Vagina (tissue), 2 donors: ENCODE results near the gene ARID4A. TPM values are rescaled to one million over a fixed set of nuclear protein-coding genes. Genes with fewer than 3 reads are reported as not detected.

Experiments used
- DNase-seq, 2 donors: peaks; one replicate each; pipeline ENCODE4 v3.0.0-alpha.2; 2017; ENCODE audit errors: extremely low spot score in 2 of 2
- H3K27ac ChIP-seq: fragments of 200-600 bp; sonication (generic); one replicate; pipeline ENCODE4 v1.5.1; 2019
- H3K27me3 ChIP-seq: fragments of 200-600 bp; sonication (generic); one replicate; pipeline ENCODE4 v1.5.1; 2019
- H3K36me3 ChIP-seq, 2 donors: fragments of 200-600 bp; sonication (generic); one replicate each; pipeline ENCODE4 v1.5.1; 2017 to 2019
- H3K4me1 ChIP-seq: fragments of 200-600 bp; sonication (generic); one replicate; pipeline ENCODE4 v1.5.1; 2019
- H3K4me3 ChIP-seq, 2 donors: fragments of 200-600 bp; sonication (generic); 1 replicate in 1 of 2; 2 replicates in 1 of 2; pipeline ENCODE4 v1.5.1; 2016 to 2019
- H3K9me3 ChIP-seq: fragments of 200-600 bp; sonication (generic); one replicate; pipeline ENCODE4 v1.5.1; 2019
- POLR2A ChIP-seq, 2 donors: fragments of 450-650 bp; IDR thresholded peaks; one replicate each; pipeline ENCODE4 v1.6.1; 2017; ENCODE audit warnings: antibody characterized with exemption in 2 of 2, mild to moderate bottlenecking in 2 of 2, moderate library complexity in 2 of 2
- POLR2AphosphoS5 ChIP-seq, 2 donors: sonication (generic); formaldehyde crosslinking; IDR thresholded peaks; one replicate each; pipeline ENCODE4 v1.9.0; 2017; ENCODE audit warnings: antibody characterized with exemption in 2 of 2, mild to moderate bottlenecking in 2 of 2, low read depth in 1 of 2; ENCODE audit not compliant: insufficient read depth in 1 of 2
- intact Hi-C: fragments of 100-400 bp; cut with DNase I; formaldehyde crosslinking; loops from one replicate; pipeline ENCODE4 v1.15.1; 2023
- total RNA-seq: library from RNA; depleted of rRNA; stranded (reverse); fragments of >200 nt; gene quantifications from one replicate; pipeline ENCODE4 v1.2.3, GENCODE V29; 2016
- TF ChIP-seq, protein P1 (sequence below), 3 experiments: fragments of 450-650 bp in 2 of 3; fragments of 200-600 bp in 1 of 3; sonication (generic) in 1 of 3; IDR thresholded peaks; one replicate each; pipeline ENCODE4 v1.5.1; 2017 to 2019; ENCODE audit warnings: antibody characterized with exemption in 3 of 3, mild to moderate bottlenecking in 2 of 3, moderate library complexity in 2 of 3

ARID4A gene
- total RNA-seq, 1 donor from 2014 or later: 20.6 TPM

DNA sequence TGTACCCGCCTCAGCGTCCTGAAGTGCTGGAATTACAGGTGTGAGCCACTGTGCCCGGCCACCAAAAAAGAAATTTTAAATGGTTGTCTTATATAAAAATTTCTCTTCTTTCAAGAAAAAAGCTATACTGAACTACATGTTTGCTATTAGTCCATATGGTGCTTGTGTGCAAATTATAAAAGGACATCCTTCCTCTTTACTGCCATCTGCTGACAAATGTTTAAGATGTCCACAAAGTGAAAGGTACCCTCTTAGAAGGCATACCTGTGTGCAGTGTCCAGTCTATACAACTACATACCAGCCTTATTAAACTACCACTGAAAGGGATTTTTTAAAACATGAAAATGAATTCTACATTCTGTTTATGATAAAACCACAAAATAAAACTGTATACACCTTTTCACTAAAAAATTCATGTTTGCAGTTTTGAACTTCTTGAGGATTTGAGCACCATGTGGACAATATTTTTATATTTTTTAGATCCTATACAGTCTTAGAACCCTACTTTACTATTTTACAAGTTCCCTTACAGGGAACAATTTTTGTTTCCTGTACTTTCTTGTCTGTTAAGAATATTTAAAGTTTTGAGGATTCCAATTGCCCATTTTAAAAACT, 64.5 kb downstream of the ARID4A start:
- TF ChIP-seq POLR2AphosphoS5 (IDR thresholded peaks at IDR 0.05; ENCODE audit: insufficient read depth in 1 of 2, low read depth in 1 of 2) (no peak), POLR2A (IDR thresholded peaks at IDR 0.05) (no peak)
- TF ChIP-seq, protein P1, sequence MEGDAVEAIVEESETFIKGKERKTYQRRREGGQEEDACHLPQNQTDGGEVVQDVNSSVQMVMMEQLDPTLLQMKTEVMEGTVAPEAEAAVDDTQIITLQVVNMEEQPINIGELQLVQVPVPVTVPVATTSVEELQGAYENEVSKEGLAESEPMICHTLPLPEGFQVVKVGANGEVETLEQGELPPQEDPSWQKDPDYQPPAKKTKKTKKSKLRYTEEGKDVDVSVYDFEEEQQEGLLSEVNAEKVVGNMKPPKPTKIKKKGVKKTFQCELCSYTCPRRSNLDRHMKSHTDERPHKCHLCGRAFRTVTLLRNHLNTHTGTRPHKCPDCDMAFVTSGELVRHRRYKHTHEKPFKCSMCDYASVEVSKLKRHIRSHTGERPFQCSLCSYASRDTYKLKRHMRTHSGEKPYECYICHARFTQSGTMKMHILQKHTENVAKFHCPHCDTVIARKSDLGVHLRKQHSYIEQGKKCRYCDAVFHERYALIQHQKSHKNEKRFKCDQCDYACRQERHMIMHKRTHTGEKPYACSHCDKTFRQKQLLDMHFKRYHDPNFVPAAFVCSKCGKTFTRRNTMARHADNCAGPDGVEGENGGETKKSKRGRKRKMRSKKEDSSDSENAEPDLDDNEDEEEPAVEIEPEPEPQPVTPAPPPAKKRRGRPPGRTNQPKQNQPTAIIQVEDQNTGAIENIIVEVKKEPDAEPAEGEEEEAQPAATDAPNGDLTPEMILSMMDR (IDR thresholded peaks at IDR 0.05): no peak
- Histone ChIP-seq H3K9me3 (no peaks in the 10 kb centered on the region), H3K4me1 (no peaks in the 10 kb centered on the region), H3K27me3 (no peaks in the 10 kb centered on the region), H3K4me3 (no peak overlapping the region), H3K27ac (no peak overlapping the region), H3K36me3 (peaks cover 0 to 57% of the 10 kb centered on the region in 2 donors)
- DNase-seq: no peak
- intact Hi-C loops: no loop called here

DNA sequence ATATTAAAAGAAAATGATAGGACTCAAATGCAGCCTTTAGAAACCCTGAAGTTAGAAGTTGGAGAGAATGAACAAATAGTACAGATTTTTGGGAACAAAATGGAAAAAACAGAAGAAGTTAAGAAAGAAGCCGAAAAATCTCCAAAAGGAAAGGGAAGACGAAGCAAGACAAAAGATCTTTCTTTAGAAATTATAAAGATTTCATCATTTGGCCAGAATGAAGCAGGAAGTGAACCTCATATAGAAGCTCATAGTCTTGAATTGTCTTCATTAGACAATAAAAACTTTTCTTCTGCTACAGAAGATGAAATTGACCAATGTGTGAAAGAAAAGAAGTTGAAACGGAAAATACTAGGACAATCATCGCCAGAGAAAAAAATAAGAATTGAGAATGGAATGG, 66.0 kb downstream of the ARID4A start:
- no peaks in the 10 kb centered on the region for H3K4me1 ChIP-seq
- intact Hi-C loops: no loop called here
- no peaks in the 10 kb centered on the region for H3K27me3 ChIP-seq
- no peak overlapping the region for H3K4me3 ChIP-seq
- TF ChIP-seq POLR2A (IDR thresholded peaks at IDR 0.05) (no peak), POLR2AphosphoS5 (IDR thresholded peaks at IDR 0.05; ENCODE audit: insufficient read depth in 1 of 2, low read depth in 1 of 2) (no peak)
- TF ChIP-seq, protein P1 (IDR thresholded peaks at IDR 0.05): no peak
- peaks cover 0 to 64% of the 10 kb centered on the region in 2 donors for H3K36me3 ChIP-seq
- H3K27ac ChIP-seq: no peak overlapping the region
- no peak for DNase-seq
- no peaks in the 10 kb centered on the region for H3K9me3 ChIP-seq

GRCh38 chr14:58367296-58367695, 68.9 kb downstream of the ARID4A start:
- Histone ChIP-seq H3K27me3 (no peaks in the 10 kb centered on the region), H3K27ac (no peak overlapping the region), H3K36me3 (peaks cover 0 to 57% of the 10 kb centered on the region in 2 donors), H3K4me1 (no peaks in the 10 kb centered on the region), H3K4me3 (no peak overlapping the region), H3K9me3 (no peaks in the 10 kb centered on the region)
- no peak for TF ChIP-seq POLR2A (IDR thresholded peaks at IDR 0.05)
- TF ChIP-seq, protein P1 (IDR thresholded peaks at IDR 0.05): no peak
- TF ChIP-seq POLR2AphosphoS5 (IDR thresholded peaks at IDR 0.05; ENCODE audit: insufficient read depth in 1 of 2, low read depth in 1 of 2): no peak
- intact Hi-C loops: no loop called here
- no peak for DNase-seq

DNA sequence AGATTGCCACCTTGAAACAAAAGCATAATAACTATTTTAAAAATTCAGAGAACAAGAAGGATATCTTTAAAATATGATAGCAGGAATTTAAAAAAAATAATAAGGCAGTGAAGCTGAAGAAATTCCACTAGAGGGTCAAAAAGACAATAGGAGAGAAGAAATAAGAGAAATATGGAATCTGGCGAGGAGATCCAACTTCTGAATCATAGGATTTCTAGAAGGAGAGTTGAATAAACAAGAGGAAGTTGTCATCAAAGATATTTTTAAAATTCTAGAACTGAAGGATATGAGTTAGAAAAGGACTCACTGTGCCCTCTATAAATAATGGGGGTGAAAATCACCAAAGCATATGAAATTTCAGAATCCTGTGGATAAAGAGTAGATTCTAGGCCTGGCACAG, 70.6 kb downstream of the ARID4A start:
- DNase-seq: no peak
- intact Hi-C loops: no loop called here

GRCh38 chr14:58376791-58377190, 78.4 kb downstream of the ARID4A start:
- peaks cover 0 to 19% of the 10 kb centered on the region in 2 donors for H3K36me3 ChIP-seq
- no peak overlapping the region for H3K4me3 ChIP-seq
- H3K27me3 ChIP-seq: no peaks in the 10 kb centered on the region
- TF ChIP-seq POLR2AphosphoS5 (IDR thresholded peaks at IDR 0.05; ENCODE audit: insufficient read depth in 1 of 2, low read depth in 1 of 2): no peak
- TF ChIP-seq, protein P1 (IDR thresholded peaks at IDR 0.05): no peak
- TF ChIP-seq POLR2A (IDR thresholded peaks at IDR 0.05): no peak
- intact Hi-C loops: no loop called here
- H3K27ac ChIP-seq: no peak overlapping the region
- H3K4me1 ChIP-seq: no peaks in the 10 kb centered on the region
- DNase-seq: no peak
- no peaks in the 10 kb centered on the region for H3K9me3 ChIP-seq

More for the DNA sequence above, 70.6 kb downstream of the ARID4A start:
- no peaks in the 10 kb centered on the region for H3K4me1 ChIP-seq
- peaks cover 0 to 66% of the 10 kb centered on the region in 2 donors for H3K36me3 ChIP-seq
- no peak overlapping the region for H3K27ac ChIP-seq
- TF ChIP-seq POLR2AphosphoS5 (IDR thresholded peaks at IDR 0.05; ENCODE audit: insufficient read depth in 1 of 2, low read depth in 1 of 2): no peak
- TF ChIP-seq, protein P1 (IDR thresholded peaks at IDR 0.05): no peak
- no peak for TF ChIP-seq POLR2A (IDR thresholded peaks at IDR 0.05)
- no peaks in the 10 kb centered on the region for H3K27me3 ChIP-seq
- no peak overlapping the region for H3K4me3 ChIP-seq
- no peaks in the 10 kb centered on the region for H3K9me3 ChIP-seq
